Muscle of arm (tissue), 12 donors: ENCODE measurements around the gene PTPRN2. TPM values are rescaled to one million over a fixed set of nuclear protein-coding genes. Genes with fewer than 3 reads are reported as not detected.
"Not testable (repeated sequence)": the region's sequence is repeated elsewhere in the genome, so short reads cannot be mapped to it uniquely, and the experiment has no call there.

Experiments
- DNase-seq: peaks from one replicate; pipeline ENCODE4 v3.0.0-alpha.2; 2013
- polyA plus RNA-seq, 12 donors: library from polyadenylated mRNA; unstranded; fragments of 120-200 nt; gene quantifications; one replicate each; pipeline ENCODE4 v1.2.1, GENCODE V29; 2013; ENCODE audit not compliant: insufficient read length in 12 of 12

Gene PTPRN2
- polyA plus RNA-seq, 12 donors = 1.6 to 8.7 (median 2.3) TPM; not detected in 1

GRCh38 chr7:158055726-158056510, 531.7 kb downstream of the PTPRN2 start:
- DNase-seq = no peak

- DNase-seq = no peak
Measured at GRCh38 chr7:158054611-158055010, 533.0 kb downstream of the PTPRN2 start.

GRCh38 chr7:158054081-158054480, 533.5 kb downstream of the PTPRN2 start:
- no peak for DNase-seq

- DNase-seq = no peak
Measured at GRCh38 chr7:158053183-158053915, 534.3 kb downstream of the PTPRN2 start.

- DNase-seq = no peak
Measured at GRCh38 chr7:158052381-158053060, 535.1 kb downstream of the PTPRN2 start.

- DNase-seq = no peak
Measured at GRCh38 chr7:158051776-158052175, 535.8 kb downstream of the PTPRN2 start.

GRCh38 chr7:158050978-158051651, 536.5 kb downstream of the PTPRN2 start:
- DNase-seq = no peak

GRCh38 chr7:158050441-158050977, 537.1 kb downstream of the PTPRN2 start:
- DNase-seq = no peak

- DNase-seq = no peak
Measured at GRCh38 chr7:158049271-158049670, 538.4 kb downstream of the PTPRN2 start.

- DNase-seq = no peak
Measured at GRCh38 chr7:158048569-158048968, 539.1 kb downstream of the PTPRN2 start.

GRCh38 chr7:158047391-158048059, 540.1 kb downstream of the PTPRN2 start:
- no peak for DNase-seq

GRCh38 chr7:158046246-158046645, 541.4 kb downstream of the PTPRN2 start:
- not testable (repeated sequence) for DNase-seq

- no peak for DNase-seq
Measured at GRCh38 chr7:158044482-158044823, 543.2 kb downstream of the PTPRN2 start.

- DNase-seq = no peak
Measured at GRCh38 chr7:158043551-158044481, 543.8 kb downstream of the PTPRN2 start.

GRCh38 chr7:158042156-158042880, 545.3 kb downstream of the PTPRN2 start:
- DNase-seq = no peak

GRCh38 chr7:158040199-158040598, 547.4 kb downstream of the PTPRN2 start:
- DNase-seq = no peak

- no peak for DNase-seq
Measured at GRCh38 chr7:158039270-158039669, 548.4 kb downstream of the PTPRN2 start.

- no peak for DNase-seq
Measured at GRCh38 chr7:158037211-158037610, 550.4 kb downstream of the PTPRN2 start.

- DNase-seq = no peak
Measured at GRCh38 chr7:158035343-158035742, 552.3 kb downstream of the PTPRN2 start.
